Neuronal stem cell (in vitro differentiated cells): ENCODE data around the gene GGTLC2.
A peak's percentile ranks its signal among the peaks of the same experiment; 100 is the strongest.
"Not testable (repeated sequence)": the region's sequence is repeated elsewhere in the genome, so short reads cannot be mapped to it uniquely, and the experiment has no call there.

Source experiments
- DNase-seq: peaks from one replicate; pipeline ENCODE4 v3.0.0-alpha.2; 2013; ENCODE audit warnings: low spot score
- H2AFZ ChIP-seq: one replicate; pipeline ENCODE4 v1.6.1; 2013; ENCODE audit warnings: mild to moderate bottlenecking, low read length, inconsistent platforms
- H2AK5ac ChIP-seq: 2 replicates; pipeline ENCODE4 v1.6.1; 2013; ENCODE audit warnings: low read depth, mild to moderate bottlenecking, inconsistent platforms, low read length, moderate library complexity, mixed read lengths
- H2BK120ac ChIP-seq: 2 replicates; pipeline ENCODE4 v1.6.1; 2013; ENCODE audit warnings: low read depth, mild to moderate bottlenecking, inconsistent platforms, low read length, moderate library complexity, mixed read lengths
- H2BK12ac ChIP-seq: one replicate; pipeline ENCODE4 v1.6.1; 2013; ENCODE audit warnings: low read length, inconsistent platforms
- H2BK15ac ChIP-seq: 2 replicates; pipeline ENCODE4 v1.6.1; 2013; ENCODE audit warnings: mild to moderate bottlenecking, low read length, inconsistent platforms, mixed read lengths
- H2BK5ac ChIP-seq: one replicate; pipeline ENCODE4 v1.6.1; 2013; ENCODE audit warnings: inconsistent platforms, mild to moderate bottlenecking, low read length, moderate library complexity
- H3K14ac ChIP-seq: one replicate; pipeline ENCODE4 v1.6.1; 2013; ENCODE audit warnings: low read length, inconsistent platforms
- H3K18ac ChIP-seq: 2 replicates; pipeline ENCODE4 v1.6.1; 2013; ENCODE audit warnings: low read length, inconsistent platforms
- H3K23ac ChIP-seq: 2 replicates; pipeline ENCODE4 v1.6.1; 2013; ENCODE audit warnings: low read depth, mild to moderate bottlenecking, mixed read lengths, low read length, inconsistent platforms; ENCODE audit not compliant: poor library complexity
- H3K27ac ChIP-seq: replicated peaks from 3 replicates; pipeline ENCODE4 v1.5.1; 2013; ENCODE audit warnings: low read length, inconsistent platforms
- H3K27me3 ChIP-seq, 3 experiments: 2 replicates each; pipeline ENCODE4 v1.6.1; 2013; ENCODE audit warnings: low read length in 3 of 3, mild to moderate bottlenecking in 2 of 3, inconsistent platforms in 1 of 3, low read depth in 1 of 3, mixed read lengths in 1 of 3, moderate library complexity in 1 of 3; ENCODE audit not compliant: control insufficient read depth in 3 of 3, insufficient read depth in 3 of 3
- H3K36me3 ChIP-seq, 2 donors: replicated peaks in 1 of 2; 2 replicates each; pipeline ENCODE4 v1.6.1; 2013; ENCODE audit warnings: low read length in 2 of 2; ENCODE audit not compliant: control insufficient read depth in 2 of 2, insufficient read depth in 2 of 2
- H3K4ac ChIP-seq: 2 replicates; pipeline ENCODE4 v1.6.1; 2013; ENCODE audit warnings: inconsistent platforms, mild to moderate bottlenecking, low read length, moderate library complexity
- H3K4me1 ChIP-seq, 2 donors: 1 replicate in 1 of 2; 2 replicates in 1 of 2; pipeline ENCODE4 v1.6.1; 2013; ENCODE audit warnings: low read length in 2 of 2, low read depth in 1 of 2; ENCODE audit not compliant: control insufficient read depth in 2 of 2, insufficient read depth in 1 of 2
- H3K4me2 ChIP-seq: one replicate; pipeline ENCODE4 v1.6.1; 2013; ENCODE audit warnings: mild to moderate bottlenecking, low read length, inconsistent platforms; ENCODE audit not compliant: insufficient read depth, poor library complexity, severe bottlenecking
- H3K4me3 ChIP-seq, 2 donors: 2 replicates each; pipeline ENCODE4 v1.5.1; 2013; ENCODE audit warnings: low read length in 2 of 2, mild to moderate bottlenecking in 2 of 2, inconsistent platforms in 1 of 2, moderate library complexity in 1 of 2
- H3K79me1 ChIP-seq: one replicate; pipeline ENCODE4 v1.6.1; 2013; ENCODE audit warnings: low read depth, mild to moderate bottlenecking, inconsistent platforms, low read length, moderate library complexity
- H3K9ac ChIP-seq: one replicate; pipeline ENCODE4 v1.6.1; 2013; ENCODE audit warnings: mild to moderate bottlenecking, low read depth, low read length, inconsistent platforms; ENCODE audit not compliant: poor library complexity
- H3K9me3 ChIP-seq, 2 donors: replicated peaks in 1 of 2; 2 replicates each; pipeline versions ENCODE3 to v1.6.1; 2013; ENCODE audit warnings: low read length in 2 of 2, mild to moderate bottlenecking in 2 of 2, inconsistent platforms in 1 of 2, low read depth in 1 of 2, mixed read lengths in 1 of 2, moderate library complexity in 1 of 2; ENCODE audit not compliant: control insufficient read depth in 2 of 2, insufficient read depth in 1 of 2
- H4K8ac ChIP-seq: one replicate; pipeline ENCODE4 v1.6.1; 2013; ENCODE audit warnings: low read depth, mild to moderate bottlenecking, inconsistent platforms, low read length, moderate library complexity
- H4K91ac ChIP-seq: one replicate; pipeline ENCODE4 v1.6.1; 2013; ENCODE audit warnings: low read length, low read depth, mild to moderate bottlenecking, inconsistent platforms; ENCODE audit not compliant: poor library complexity
- WGBS, 2 donors: extraction: QIAGEN DNeasy Blood & Tissue Kit; methylation state at CpG; one replicate each; pipeline ENCODE4 v1.1.7; 2013; ENCODE audit warnings: missing lambda C conversion rate in 2 of 2, mixed read lengths in 1 of 2; ENCODE audit not compliant: insufficient read length in 2 of 2, insufficient replicate concordance in 1 of 2; ENCODE audit errors: extremely low coverage in 2 of 2; 5-methylcytosine and 5-hydroxymethylcytosine counted together

The GGTLC2 gene

DNA sequence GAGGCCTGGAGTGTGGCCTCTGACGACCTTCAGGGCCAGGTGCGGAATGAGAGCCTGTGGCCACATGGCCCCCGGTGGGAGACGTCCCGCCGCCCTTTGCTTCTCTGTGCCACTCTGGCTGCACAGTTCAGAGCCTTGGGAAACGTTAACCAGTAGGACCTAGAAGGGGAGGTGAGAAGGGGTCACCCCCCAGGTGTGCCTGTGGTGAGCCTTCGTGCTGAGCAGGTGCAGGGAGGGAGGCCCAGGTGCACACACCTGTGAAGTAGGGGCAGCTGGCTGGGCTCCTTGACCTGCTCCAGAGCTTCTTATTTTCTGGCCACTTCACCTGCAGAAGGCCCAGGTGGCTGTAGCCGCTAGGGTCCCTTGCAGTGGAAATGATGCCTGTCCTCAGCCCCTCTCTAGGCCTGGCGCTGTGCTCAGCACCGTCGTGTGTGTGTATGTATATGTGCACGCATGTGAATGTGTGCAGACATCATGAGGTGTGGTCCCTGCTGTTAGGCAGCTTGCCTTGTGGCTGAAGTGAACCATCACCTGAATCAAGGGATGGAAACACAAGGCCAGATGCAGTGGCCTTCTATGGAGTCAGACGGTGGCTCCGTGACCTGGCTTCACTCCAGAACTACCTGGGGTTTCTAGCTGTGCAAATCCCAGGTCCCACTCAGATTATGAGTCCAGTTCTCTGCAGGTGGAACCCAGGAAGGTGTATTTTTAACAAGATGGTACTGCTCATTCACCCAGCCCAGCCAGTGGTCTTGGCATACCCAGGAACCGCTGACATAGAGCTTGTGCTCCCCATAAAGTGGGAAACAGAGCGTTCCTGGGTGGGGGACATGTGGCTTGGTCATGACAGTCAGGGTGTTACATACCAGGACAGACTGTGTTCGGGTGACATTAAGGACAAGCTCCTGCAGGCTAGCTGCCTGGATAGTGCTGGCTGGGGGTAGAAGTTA lies 15.6 kb upstream of the GGTLC2 start:
- not testable (repeated sequence) for H3K27me3 ChIP-seq, DNase-seq
- WGBS, 2 donors: no CpG with 5 or more reads among the region's 18 CpGs

DNA sequence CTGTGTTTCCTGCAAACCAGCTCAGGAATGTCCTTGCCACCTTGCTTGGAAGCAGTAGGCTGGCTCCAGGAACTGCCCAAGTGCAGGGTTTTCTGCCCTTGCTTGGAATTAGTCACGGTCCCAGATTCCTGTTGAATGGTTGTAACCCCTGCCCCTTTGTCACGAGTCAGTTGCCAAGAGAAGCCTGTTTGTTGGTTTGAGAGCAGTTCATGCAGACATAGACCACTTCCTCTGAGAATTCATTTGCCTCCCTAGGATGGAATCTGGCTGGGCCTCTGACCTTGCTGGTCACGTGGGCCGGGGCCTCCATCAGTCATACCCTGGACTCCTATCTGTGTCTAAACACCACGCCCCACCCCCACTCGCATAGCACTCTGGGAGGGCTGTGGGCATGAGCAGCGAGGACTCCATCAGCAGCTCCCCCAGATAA lies 13.2 kb upstream of the GGTLC2 start:
- H3K27ac ChIP-seq, H3K4ac ChIP-seq, DNase-seq, H3K14ac ChIP-seq, H3K9me3 ChIP-seq, H2BK12ac ChIP-seq, H3K18ac ChIP-seq, H3K36me3 ChIP-seq, H2BK120ac ChIP-seq, H3K9ac ChIP-seq, H3K79me1 ChIP-seq, H4K91ac ChIP-seq, H2AK5ac ChIP-seq, H3K4me3 ChIP-seq, H3K4me2 ChIP-seq, H3K27me3 ChIP-seq, H2BK15ac ChIP-seq, H4K8ac ChIP-seq, H2BK5ac ChIP-seq, H3K4me1 ChIP-seq, H3K23ac ChIP-seq: not testable (repeated sequence)
- peak overlapping the region; percentile 57 for H2AFZ ChIP-seq
- no CpG with 5 or more reads among the region's 7 CpGs for WGBS, 2 donors

More for the DNA sequence above, 15.6 kb upstream of the GGTLC2 start:
- not testable (repeated sequence) for H4K8ac ChIP-seq, H3K9me3 ChIP-seq, H3K4me3 ChIP-seq, H3K18ac ChIP-seq, H3K79me1 ChIP-seq, H3K14ac ChIP-seq, H2BK120ac ChIP-seq, H3K9ac ChIP-seq, H3K36me3 ChIP-seq, H3K4ac ChIP-seq, H3K23ac ChIP-seq, H2BK15ac ChIP-seq, H3K4me2 ChIP-seq, H2BK5ac ChIP-seq, H4K91ac ChIP-seq, H3K27ac ChIP-seq, H2BK12ac ChIP-seq, H3K4me1 ChIP-seq, H2AFZ ChIP-seq, H2AK5ac ChIP-seq

DNA sequence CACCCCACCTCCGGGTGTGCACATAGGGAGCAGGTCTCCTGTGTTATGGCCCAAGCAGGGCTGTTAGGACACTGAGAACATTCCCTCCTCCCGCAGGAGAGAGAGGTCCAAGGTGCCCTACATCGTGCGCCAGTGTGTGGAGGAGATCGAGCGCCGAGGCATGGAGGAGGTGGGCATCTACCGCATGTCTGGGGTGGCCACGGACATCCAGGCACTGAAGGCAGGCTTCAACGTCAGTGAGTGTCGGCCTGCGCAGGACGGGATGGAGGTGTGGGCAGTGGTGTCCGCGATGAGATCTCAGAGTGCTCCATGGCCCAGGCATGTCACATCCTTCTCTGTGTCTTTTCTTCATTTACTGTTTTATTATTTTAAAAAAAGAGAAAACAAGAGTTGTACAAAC lies 12.2 kb upstream of the GGTLC2 start:
- not testable (repeated sequence) for H3K4me3 ChIP-seq, H3K9me3 ChIP-seq, H3K18ac ChIP-seq, H2AFZ ChIP-seq, H3K9ac ChIP-seq, H4K91ac ChIP-seq, H3K4me2 ChIP-seq, H3K4me1 ChIP-seq, H3K14ac ChIP-seq, H3K36me3 ChIP-seq, H3K27me3 ChIP-seq, H3K4ac ChIP-seq, H2BK120ac ChIP-seq, H2AK5ac ChIP-seq, H3K27ac ChIP-seq, H2BK12ac ChIP-seq, H4K8ac ChIP-seq, DNase-seq, H3K79me1 ChIP-seq, H2BK15ac ChIP-seq, H2BK5ac ChIP-seq, H3K23ac ChIP-seq
- WGBS, 2 donors: no CpG with 5 or more reads among the region's 15 CpGs

GRCh38 chr22:22633533-22633932 lies 10.9 kb upstream of the GGTLC2 start:
- H3K4me3 ChIP-seq, H2AK5ac ChIP-seq, H2AFZ ChIP-seq, H3K4ac ChIP-seq, H2BK120ac ChIP-seq, H3K14ac ChIP-seq, H3K4me2 ChIP-seq, H2BK12ac ChIP-seq, H4K8ac ChIP-seq, H3K23ac ChIP-seq, H3K4me1 ChIP-seq, H3K9me3 ChIP-seq, DNase-seq, H3K18ac ChIP-seq, H2BK5ac ChIP-seq, H3K27ac ChIP-seq, H3K27me3 ChIP-seq, H3K9ac ChIP-seq, H3K36me3 ChIP-seq, H4K91ac ChIP-seq, H2BK15ac ChIP-seq, H3K79me1 ChIP-seq: not testable (repeated sequence)
- no CpG with 5 or more reads among the region's 14 CpGs for WGBS, 2 donors
